CD8-positive, alpha-beta memory T cell (primary cell): ENCODE data around the gene KLHL3. TPM values are rescaled to one million over a fixed set of nuclear protein-coding genes. Genes with fewer than 3 reads are reported as not detected.

Experiments
- CTCF ChIA-PET: fragments of 350-600 bp; sonication (Branson Sonifier 250); formaldehyde crosslinking; loops from one replicate; lab custom pipeline; 2021; ENCODE audit warnings: antibody characterized with exemption; lab: Charles Lee
- POLR2A ChIA-PET: fragments of 350-600 bp; sonication (Branson Sonifier 250); formaldehyde crosslinking; loops from one replicate; lab custom pipeline; 2021; ENCODE audit warnings: antibody characterized with exemption; lab: Charles Lee
- DNase-seq, 5 donors: peaks; one replicate each; pipeline versions ENCODE4 v3.0.0 to v3.0.0-alpha.2; 2020 to 2022; ENCODE audit warnings: mixed read lengths in 1 of 5
- H3K27ac ChIP-seq: one replicate; pipeline ENCODE4 v1.7.0; 2013; ENCODE audit warnings: low read depth, mild to moderate bottlenecking, low read length, moderate library complexity
- H3K27me3 ChIP-seq: 2 replicates; pipeline ENCODE4 v1.7.0; 2013; ENCODE audit warnings: low read length, mild to moderate bottlenecking; ENCODE audit not compliant: insufficient read depth, poor library complexity, severe bottlenecking
- H3K36me3 ChIP-seq: 2 replicates; pipeline ENCODE4 v1.7.0; 2013; ENCODE audit warnings: mild to moderate bottlenecking, low read length, moderate library complexity; ENCODE audit not compliant: insufficient read depth
- H3K4me1 ChIP-seq: 2 replicates; pipeline ENCODE4 v1.7.0; 2013; ENCODE audit warnings: mild to moderate bottlenecking, low read length, moderate library complexity; ENCODE audit not compliant: insufficient read depth
- H3K4me3 ChIP-seq: 2 replicates; pipeline ENCODE4 v1.7.0; 2013; ENCODE audit warnings: mild to moderate bottlenecking, low read length
- H3K9me3 ChIP-seq: 2 replicates; pipeline ENCODE4 v1.7.0; 2013; ENCODE audit warnings: mild to moderate bottlenecking, low read length
- H3K27ac Mint-ChIP-seq, 8 donors: one replicate each; pipeline ENCODE4 v1.8.0; 2020 to 2021; ENCODE audit warnings: mixed read lengths in 8 of 8, mild to moderate bottlenecking in 6 of 8, inconsistent platforms in 3 of 8, moderate library complexity in 3 of 8
- H3K27me3 Mint-ChIP-seq, 2 donors: one replicate each; pipeline ENCODE4 v1.8.0; 2020 to 2021; ENCODE audit warnings: mixed read lengths in 2 of 2, mild to moderate bottlenecking in 1 of 2, moderate library complexity in 1 of 2
- H3K36me3 Mint-ChIP-seq, 3 donors: one replicate each; pipeline ENCODE4 v1.8.0; 2020 to 2021; ENCODE audit warnings: mixed read lengths in 3 of 3, inconsistent platforms in 1 of 3, mild to moderate bottlenecking in 1 of 3
- H3K4me1 Mint-ChIP-seq, 3 donors: one replicate each; pipeline ENCODE4 v1.8.0; 2020 to 2021; ENCODE audit warnings: mixed read lengths in 3 of 3, inconsistent platforms in 1 of 3, mild to moderate bottlenecking in 1 of 3
- H3K4me3 Mint-ChIP-seq, 7 donors: one replicate each; pipeline ENCODE4 v1.8.0; 2020 to 2021; ENCODE audit warnings: mixed read lengths in 7 of 7, mild to moderate bottlenecking in 6 of 7, moderate library complexity in 4 of 7, inconsistent platforms in 2 of 7
- H3K9me3 Mint-ChIP-seq, 5 donors: one replicate each; pipeline ENCODE4 v1.8.0; 2020 to 2022; ENCODE audit warnings: mixed read lengths in 5 of 5, mild to moderate bottlenecking in 3 of 5, moderate library complexity in 2 of 5, inconsistent platforms in 1 of 5
- polyA plus RNA-seq: library from polyadenylated mRNA; unstranded; fragments of 300-500 nt; fragmentation: Illumina TruSeq; gene quantifications from one replicate; pipeline ENCODE4 v1.2.3, GENCODE V29; 2021
- total RNA-seq, 2 experiments: library from RNA; stranded (reverse); gene quantifications; one replicate each; pipeline ENCODE4 v1.2.3, GENCODE V29; 2021

The KLHL3 gene
- total and polyA plus RNA-seq, 3 experiments from 2014 or later, result 2.7 to 3.4 (median 3.3) TPM

DNA sequence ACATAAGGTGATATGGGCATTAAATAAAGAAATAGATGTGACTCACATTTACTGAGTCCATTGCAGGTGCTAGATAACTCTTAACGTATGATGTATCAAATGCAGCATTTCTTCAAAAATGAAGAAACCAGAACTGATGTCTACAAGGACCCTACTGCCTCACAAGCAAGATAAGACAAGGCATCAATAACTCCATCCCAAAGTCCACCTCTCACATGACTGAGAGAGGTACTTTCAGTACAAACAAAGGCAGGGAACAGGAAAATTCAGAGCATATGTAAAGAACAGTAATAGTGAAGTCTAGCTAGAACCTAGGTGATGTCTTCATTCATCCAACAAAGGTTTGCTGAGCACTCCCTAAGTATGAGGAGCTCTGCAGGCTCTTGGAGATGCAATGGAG, 54.7 kb downstream of the KLHL3 start:
- H3K4me1 Mint-ChIP-seq, result no peaks in the 10 kb centered on the region
- no peak overlapping the region for H3K27ac Mint-ChIP-seq
- CTCF ChIA-PET, result no interaction called here
- no peak overlapping the region for H3K4me3 Mint-ChIP-seq
- H3K27me3 ChIP-seq, result no peaks in the 10 kb centered on the region
- POLR2A ChIA-PET, result no interaction called here
- peaks cover 4 to 35% (median 17%) of the 10 kb centered on the region in 3 donors for H3K36me3 Mint-ChIP-seq
- H3K9me3 Mint-ChIP-seq, result no peaks in the 10 kb centered on the region
- no peaks in the 10 kb centered on the region for H3K36me3 ChIP-seq
- no peak for DNase-seq
- H3K9me3 ChIP-seq, result no peaks in the 10 kb centered on the region
- H3K4me1 ChIP-seq, result no peaks in the 10 kb centered on the region
- no peak overlapping the region for H3K27ac ChIP-seq
- no peaks in the 10 kb centered on the region for H3K27me3 Mint-ChIP-seq
- no peak overlapping the region for H3K4me3 ChIP-seq

GRCh38 chr5:137679910-137680309, 56.0 kb downstream of the KLHL3 start:
- Histone ChIP-seq H3K4me1 (no peaks in the 10 kb centered on the region), H3K27ac (no peak overlapping the region), H3K27me3 (no peaks in the 10 kb centered on the region), H3K36me3 (no peaks in the 10 kb centered on the region), H3K4me3 (no peak overlapping the region), H3K9me3 (no peaks in the 10 kb centered on the region)
- no peaks in the 10 kb centered on the region for H3K4me1 Mint-ChIP-seq
- H3K36me3 Mint-ChIP-seq, result peaks cover 4 to 35% (median 20%) of the 10 kb centered on the region in 3 donors
- H3K27ac Mint-ChIP-seq, result peak overlapping the region in 1 of 8 donors; percentile 43
- no peaks in the 10 kb centered on the region for H3K27me3 Mint-ChIP-seq
- CTCF ChIA-PET, result interaction anchor here (1.5 kb wide), 1 partner anchor 19 kb away, joined by 7 read pairs; no protein-coding TSS in a partner anchor
- no peak for DNase-seq
- H3K9me3 Mint-ChIP-seq, result no peaks in the 10 kb centered on the region
- H3K4me3 Mint-ChIP-seq, result no peak overlapping the region
- POLR2A ChIA-PET, result no interaction called here

DNA sequence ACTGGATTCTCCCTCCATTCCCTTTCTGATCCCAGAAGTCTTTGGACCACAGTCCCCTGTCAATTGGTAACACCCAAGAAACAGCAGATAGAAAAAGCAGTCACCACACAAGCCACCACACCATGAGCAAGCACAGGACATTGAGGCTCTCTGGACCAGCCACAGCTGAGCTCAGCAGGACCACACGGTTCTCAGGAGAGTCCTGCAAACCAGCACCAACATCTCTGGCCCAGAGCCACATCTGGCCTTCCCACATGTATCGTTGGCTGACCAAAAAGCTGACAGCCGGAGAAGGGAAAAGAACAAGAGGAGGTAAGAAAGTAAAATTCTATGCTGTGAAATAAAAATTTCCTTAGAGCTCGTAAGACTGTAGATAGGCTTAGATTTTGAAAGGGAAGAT, 56.7 kb downstream of the KLHL3 start:
- Mint-ChIP-seq H3K27me3 (no peaks in the 10 kb centered on the region), H3K27ac (no peak overlapping the region), H3K9me3 (no peaks in the 10 kb centered on the region), H3K36me3 (peaks cover 4 to 33% (median 21%) of the 10 kb centered on the region in 3 donors), H3K4me3 (no peak overlapping the region), H3K4me1 (no peaks in the 10 kb centered on the region)
- ChIA-PET POLR2A (no interaction called here), CTCF (interaction anchor here (1.5 kb wide), 1 partner anchor 19 kb away, joined by 7 read pairs; no protein-coding TSS in a partner anchor)
- H3K27ac ChIP-seq, result no peak overlapping the region
- no peak for DNase-seq
- no peaks in the 10 kb centered on the region for H3K9me3 ChIP-seq
- no peaks in the 10 kb centered on the region for H3K36me3 ChIP-seq
- no peaks in the 10 kb centered on the region for H3K27me3 ChIP-seq
- no peaks in the 10 kb centered on the region for H3K4me1 ChIP-seq
- no peak overlapping the region for H3K4me3 ChIP-seq

GRCh38 chr5:137672881-137673280, 63.0 kb downstream of the KLHL3 start:
- ChIA-PET POLR2A (no interaction called here), CTCF (no interaction called here)
- no peak overlapping the region for H3K27ac Mint-ChIP-seq
- no peak for DNase-seq
- no peaks in the 10 kb centered on the region for H3K4me1 ChIP-seq
- no peaks in the 10 kb centered on the region for H3K9me3 Mint-ChIP-seq
- no peak overlapping the region for H3K27ac ChIP-seq
- H3K4me3 Mint-ChIP-seq, result no peak overlapping the region
- no peaks in the 10 kb centered on the region for H3K36me3 ChIP-seq
- no peaks in the 10 kb centered on the region for H3K4me1 Mint-ChIP-seq
- no peaks in the 10 kb centered on the region for H3K27me3 ChIP-seq
- H3K36me3 Mint-ChIP-seq, result peaks cover under 1 to 31% (median 21%) of the 10 kb centered on the region in 3 donors
- H3K4me3 ChIP-seq, result no peak overlapping the region
- no peaks in the 10 kb centered on the region for H3K27me3 Mint-ChIP-seq
- no peaks in the 10 kb centered on the region for H3K9me3 ChIP-seq

- no peak overlapping the region for H3K4me3 ChIP-seq
- H3K4me1 ChIP-seq, result no peaks in the 10 kb centered on the region
- Mint-ChIP-seq H3K4me3 (no peak overlapping the region), H3K36me3 (peaks cover 0 to 27% (median 17%) of the 10 kb centered on the region in 3 donors), H3K27ac (peak overlapping the region in 1 of 8 donors; percentile 50), H3K27me3 (no peaks in the 10 kb centered on the region), H3K9me3 (no peaks in the 10 kb centered on the region), H3K4me1 (no peaks in the 10 kb centered on the region)
- no peak for DNase-seq
- POLR2A ChIA-PET, result no interaction called here
- no peaks in the 10 kb centered on the region for H3K9me3 ChIP-seq
- no peaks in the 10 kb centered on the region for H3K36me3 ChIP-seq
- CTCF ChIA-PET, result interaction anchor here (1.7 to 1.9 kb wide), 2 partner anchors 11 to 70 kb away, joined by 5 to 9 read pairs; no protein-coding TSS in a partner anchor
- no peaks in the 10 kb centered on the region for H3K27me3 ChIP-seq
- no peak overlapping the region for H3K27ac ChIP-seq
Measured at GRCh38 chr5:137672001-137672400, 63.9 kb downstream of the KLHL3 start.

- Histone ChIP-seq H3K27ac (no peak overlapping the region), H3K36me3 (no peaks in the 10 kb centered on the region), H3K4me3 (no peak overlapping the region), H3K27me3 (no peaks in the 10 kb centered on the region), H3K9me3 (no peaks in the 10 kb centered on the region), H3K4me1 (peaks cover 12% of the 10 kb centered on the region)
- no peak overlapping the region for H3K4me3 Mint-ChIP-seq
- ChIA-PET POLR2A (no interaction called here), CTCF (interaction anchor here (1.4 to 4.5 kb wide), 2 partner anchors 40 to 72 kb away, joined by 3 to 29 read pairs; no protein-coding TSS in a partner anchor)
- DNase-seq, result no peak
- H3K9me3 Mint-ChIP-seq, result no peaks in the 10 kb centered on the region
- peak overlapping the region in 1 of 8 donors; percentile 30 for H3K27ac Mint-ChIP-seq
- H3K4me1 Mint-ChIP-seq, result peaks cover 11 to 15% (median 14%) of the 10 kb centered on the region in 3 donors
- H3K36me3 Mint-ChIP-seq, result peaks cover 0 to 14% (median 14%) of the 10 kb centered on the region in 3 donors
- no peaks in the 10 kb centered on the region for H3K27me3 Mint-ChIP-seq
Measured at GRCh38 chr5:137669811-137670210, 66.1 kb downstream of the KLHL3 start.

DNA sequence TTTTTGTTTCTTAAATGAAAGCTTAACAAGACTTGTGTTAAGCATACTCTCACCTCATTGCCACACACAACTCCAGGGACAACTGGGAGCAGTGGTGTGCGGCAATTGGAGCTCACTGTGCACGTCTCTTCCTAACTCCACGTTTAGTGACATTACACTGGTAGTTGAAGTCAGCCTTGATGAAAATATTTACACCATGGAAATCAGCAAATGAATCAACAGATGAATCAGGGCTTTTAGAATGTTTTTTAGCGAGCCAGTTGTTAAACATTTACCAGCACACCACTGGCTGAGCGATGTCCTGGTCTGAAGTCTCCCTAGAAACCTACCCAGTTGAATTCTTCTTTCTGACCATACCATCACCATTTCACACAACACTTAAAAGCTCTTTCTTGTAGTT, 67.3 kb downstream of the KLHL3 start:
- H3K36me3 ChIP-seq, result no peaks in the 10 kb centered on the region
- H3K27me3 ChIP-seq, result no peaks in the 10 kb centered on the region
- Mint-ChIP-seq H3K27ac (peak overlapping the region in 2 of 8 donors; percentile 19 to 35), H3K27me3 (no peaks in the 10 kb centered on the region), H3K9me3 (no peaks in the 10 kb centered on the region), H3K4me1 (peaks cover 11 to 15% (median 14%) of the 10 kb centered on the region in 3 donors), H3K36me3 (peaks cover 0 to 13% (median 11%) of the 10 kb centered on the region in 3 donors), H3K4me3 (no peak overlapping the region)
- no peaks in the 10 kb centered on the region for H3K9me3 ChIP-seq
- DNase-seq, result no peak
- H3K4me1 ChIP-seq, result peaks cover 12% of the 10 kb centered on the region
- POLR2A ChIA-PET, result no interaction called here
- no peak overlapping the region for H3K4me3 ChIP-seq
- CTCF ChIA-PET, result interaction anchor here (1.4 to 4.5 kb wide), 2 partner anchors 39 to 73 kb away, joined by 3 to 29 read pairs; no protein-coding TSS in a partner anchor
- H3K27ac ChIP-seq, result no peak overlapping the region

- Mint-ChIP-seq H3K27me3 (no peaks in the 10 kb centered on the region), H3K27ac (peak overlapping the region in 2 of 8 donors; percentile 13 to 62), H3K4me3 (no peak overlapping the region), H3K9me3 (no peaks in the 10 kb centered on the region), H3K36me3 (peaks cover 0 to 13% (median 8%) of the 10 kb centered on the region in 3 donors), H3K4me1 (peaks cover 11 to 15% (median 14%) of the 10 kb centered on the region in 3 donors)
- H3K27me3 ChIP-seq, result no peaks in the 10 kb centered on the region
- no peaks in the 10 kb centered on the region for H3K36me3 ChIP-seq
- H3K4me1 ChIP-seq, result peaks cover 12% of the 10 kb centered on the region
- POLR2A ChIA-PET, result no interaction called here
- no peaks in the 10 kb centered on the region for H3K9me3 ChIP-seq
- no peak overlapping the region for H3K4me3 ChIP-seq
- no peak overlapping the region for H3K27ac ChIP-seq
- DNase-seq, result no peak
- CTCF ChIA-PET, result interaction anchor here (1.3 to 4.5 kb wide), 3 partner anchors 12 to 74 kb away, joined by 3 to 29 read pairs (median 4); no protein-coding TSS in a partner anchor
Measured at GRCh38 chr5:137667341-137667740, 68.5 kb downstream of the KLHL3 start.
